NT2/D1 (cell line): ENCODE measurements around the gene CRX.
"Not testable (repeated sequence)": the region's sequence is repeated elsewhere in the genome, so short reads cannot be mapped to it uniquely, and the experiment has no call there.

ENCODE experiments used
- DNase-seq: peaks from one replicate; pipeline ENCODE4 v3.0.0-alpha.2; 2011; ENCODE audit warnings: low read depth, low spot score
- H3K27me3 ChIP-seq: 2 replicates; pipeline ENCODE4 v1.6.0; 2011; ENCODE audit warnings: mild to moderate bottlenecking; ENCODE audit not compliant: insufficient read length, insufficient read depth
- H3K36me3 ChIP-seq: 2 replicates; pipeline ENCODE4 v1.6.1; 2011; ENCODE audit warnings: mild to moderate bottlenecking, low read length, mixed read lengths; ENCODE audit not compliant: insufficient read depth, insufficient read length
- H3K4me1 ChIP-seq: 2 replicates; pipeline ENCODE4 v1.5.1; 2011; ENCODE audit not compliant: insufficient read depth, insufficient read length
- H3K4me3 ChIP-seq: 2 replicates; pipeline ENCODE4 v1.5.1; 2011; ENCODE audit warnings: low read depth; ENCODE audit not compliant: insufficient read length
- H3K9ac ChIP-seq: 2 replicates; pipeline ENCODE4 v1.6.0; 2011; ENCODE audit warnings: low read depth; ENCODE audit not compliant: insufficient read length
- H3K9me3 ChIP-seq: 2 replicates; pipeline ENCODE4 v1.5.1; 2011; ENCODE audit warnings: mild to moderate bottlenecking, low read length; ENCODE audit not compliant: insufficient read depth
- SUZ12 ChIP-seq: IDR thresholded peaks from 2 replicates; pipeline ENCODE4 v1.6.1; 2011; ENCODE audit not compliant: insufficient read length, insufficient read depth; ENCODE audit errors: extremely low read depth
- YY1 ChIP-seq: IDR thresholded peaks from 2 replicates; pipeline ENCODE4 v1.6.1; 2011; ENCODE audit not compliant: insufficient read length, insufficient read depth
- ZNF274 ChIP-seq: IDR thresholded peaks from 2 replicates; pipeline ENCODE4 v1.6.1; 2011; ENCODE audit warnings: mild to moderate bottlenecking, low read depth, low read length

The CRX gene

GRCh38 chr19:47806435-47806834, 15.3 kb upstream of the CRX start:
- no peak for DNase-seq
- no peaks in the 10 kb centered on the region for H3K9me3 ChIP-seq
- TF ChIP-seq SUZ12, result no peak
- no peak for TF ChIP-seq ZNF274
- TF ChIP-seq YY1, result no peak
- H3K4me1 ChIP-seq, result no peaks in the 10 kb centered on the region
- H3K36me3 ChIP-seq, result no peaks in the 10 kb centered on the region
- H3K9ac ChIP-seq, result no peak overlapping the region
- no peaks in the 10 kb centered on the region for H3K27me3 ChIP-seq
- no peak overlapping the region for H3K4me3 ChIP-seq

DNA sequence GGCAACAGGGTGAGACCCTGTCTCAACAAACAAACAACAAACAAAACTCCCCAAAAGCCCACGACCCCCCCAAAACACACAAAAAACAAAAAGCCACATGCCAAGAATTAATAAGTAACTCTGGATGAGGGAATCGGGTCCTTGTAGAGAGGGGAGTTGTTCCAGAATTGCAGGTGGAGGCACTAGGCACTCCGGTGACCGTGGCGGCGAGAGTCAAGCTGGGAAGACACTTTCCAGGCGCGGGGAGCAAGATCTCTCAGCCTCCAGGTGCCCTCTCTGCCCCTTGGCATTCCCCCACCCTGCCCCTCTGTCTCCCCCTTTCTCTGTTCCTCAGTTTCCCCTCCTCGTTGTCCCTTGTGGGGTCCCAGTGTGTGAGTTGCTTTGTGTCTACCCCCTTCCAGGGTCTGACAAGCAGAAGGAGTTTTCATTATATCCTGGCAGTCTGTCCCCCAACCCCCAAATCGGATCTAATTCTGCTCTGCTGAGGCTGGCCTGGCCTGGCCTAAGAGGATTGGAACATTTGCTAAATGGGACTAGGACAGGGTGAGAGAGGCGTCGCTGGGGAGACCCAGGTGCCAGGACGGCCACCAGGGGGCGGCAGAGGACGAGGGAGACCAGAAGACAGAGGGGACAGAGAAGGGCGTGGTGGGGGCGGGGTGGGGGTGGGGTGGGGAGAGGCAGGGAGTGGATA, 8.3 kb upstream of the CRX start:
- no peak for TF ChIP-seq ZNF274
- no peak for TF ChIP-seq YY1
- no peak for TF ChIP-seq SUZ12
- DNase-seq, result peak; percentile 77
- Histone ChIP-seq H3K9ac (no peak overlapping the region), H3K27me3 (no peaks in the 10 kb centered on the region), H3K9me3 (no peaks in the 10 kb centered on the region), H3K36me3 (no peaks in the 10 kb centered on the region), H3K4me1 (no peaks in the 10 kb centered on the region), H3K4me3 (no peak overlapping the region)

DNA sequence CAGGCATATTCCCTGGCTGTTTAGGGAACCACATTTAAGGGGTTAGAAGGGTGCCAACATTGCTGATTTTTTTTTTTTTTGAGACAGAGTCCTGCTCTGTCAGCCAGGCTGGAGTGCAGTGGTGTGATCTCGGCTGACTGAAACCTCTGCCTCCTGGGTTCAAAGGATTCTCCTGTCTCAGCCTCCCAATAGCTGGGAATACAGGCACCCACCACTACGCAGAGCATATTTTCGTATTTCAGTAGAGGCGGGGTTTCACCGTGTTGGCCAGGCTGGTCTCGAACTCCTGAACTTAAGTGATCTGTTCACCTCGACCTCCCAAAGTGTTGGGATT, 7.8 kb upstream of the CRX start:
- Histone ChIP-seq H3K36me3 (no peaks in the 10 kb centered on the region), H3K9me3 (no peaks in the 10 kb centered on the region), H3K9ac (no peak overlapping the region), H3K4me3 (no peak overlapping the region), H3K4me1 (no peaks in the 10 kb centered on the region), H3K27me3 (no peaks in the 10 kb centered on the region)
- DNase-seq, result no peak
- TF ChIP-seq ZNF274 (no peak), SUZ12 (no peak), YY1 (no peak)

DNA sequence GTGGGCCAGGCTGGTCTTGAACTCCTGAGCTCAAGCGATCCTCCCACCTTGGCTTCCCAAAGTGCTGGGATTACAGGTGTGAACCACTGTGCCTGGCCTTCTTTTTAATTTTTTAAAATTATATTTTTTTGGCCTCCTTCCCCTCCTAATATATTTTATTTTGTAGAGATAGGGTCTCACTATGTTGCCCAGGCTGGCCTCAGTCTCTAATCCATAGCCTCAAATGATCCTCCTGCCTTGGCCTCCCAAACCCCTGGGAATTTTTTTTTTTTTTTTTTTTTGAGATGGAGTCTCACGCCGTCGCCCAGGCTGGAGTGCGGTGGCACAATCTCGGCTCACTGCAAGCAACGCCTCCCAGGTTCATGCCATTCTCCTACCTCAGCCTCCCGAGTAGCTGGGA, 5.5 kb upstream of the CRX start:
- H3K4me3 ChIP-seq, H3K9ac ChIP-seq, H3K9me3 ChIP-seq, H3K4me1 ChIP-seq, H3K27me3 ChIP-seq, DNase-seq, H3K36me3 ChIP-seq: not testable (repeated sequence)

DNA sequence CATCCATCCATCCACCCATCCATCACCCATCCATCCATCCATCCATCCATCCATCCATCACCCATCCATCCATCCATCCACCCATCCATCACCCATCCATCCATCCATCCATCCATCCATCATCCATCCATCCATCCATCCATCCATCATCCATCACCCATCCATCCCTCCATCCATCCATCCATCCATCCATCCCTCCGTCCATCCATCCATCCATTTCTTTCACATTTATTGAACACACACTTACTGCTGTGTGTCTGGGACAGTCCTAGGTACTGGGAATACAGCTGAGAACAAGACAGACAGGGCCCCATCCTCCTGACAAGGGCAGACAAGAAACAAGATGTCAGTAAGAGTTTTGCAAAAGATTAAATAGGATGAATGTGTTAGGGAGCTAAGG, 3.5 kb upstream of the CRX start:
- H3K9ac ChIP-seq, H3K27me3 ChIP-seq, H3K36me3 ChIP-seq, DNase-seq, H3K4me3 ChIP-seq, H3K9me3 ChIP-seq: not testable (repeated sequence)
- peaks cover 15% of the 10 kb centered on the region for H3K4me1 ChIP-seq

- Histone ChIP-seq H3K9me3 (no peaks in the 10 kb centered on the region), H3K9ac (peak overlapping the region; percentile 50), H3K4me1 (peaks cover 15% of the 10 kb centered on the region), H3K36me3 (no peaks in the 10 kb centered on the region), H3K4me3 (no peak overlapping the region), H3K27me3 (no peaks in the 10 kb centered on the region)
- DNase-seq, result peak; percentile 68
- TF ChIP-seq ZNF274 (no peak), SUZ12 (no peak), YY1 (no peak)
Observed at GRCh38 chr19:47819858-47820257, 1.9 kb upstream of the CRX start.

DNA sequence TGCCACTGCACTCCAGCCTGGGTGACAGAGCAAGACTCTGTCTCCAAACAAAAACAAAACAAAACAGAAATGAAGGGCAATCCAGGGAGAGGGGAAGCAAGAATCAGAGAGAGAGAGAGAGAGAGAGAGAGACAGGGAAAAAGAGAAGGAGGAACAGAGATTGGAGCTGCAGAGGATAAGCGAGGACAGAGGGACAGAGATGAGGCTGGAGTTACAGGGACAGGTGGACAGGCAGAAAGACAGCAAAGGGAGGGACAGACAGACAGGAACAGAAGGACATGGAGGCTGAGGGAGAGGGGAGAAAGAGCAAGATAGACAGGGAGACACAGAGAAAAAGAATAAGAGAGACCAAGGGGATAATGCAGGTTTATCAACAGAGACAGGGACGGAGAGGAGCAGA, 1.3 kb upstream of the CRX start:
- Histone ChIP-seq H3K27me3 (no peaks in the 10 kb centered on the region), H3K36me3 (no peaks in the 10 kb centered on the region), H3K4me3 (no peak overlapping the region), H3K9ac (peak overlapping the region; percentile 50), H3K9me3 (no peaks in the 10 kb centered on the region), H3K4me1 (peaks cover 15% of the 10 kb centered on the region)
- no peak for TF ChIP-seq ZNF274
- no peak for TF ChIP-seq SUZ12
- no peak for TF ChIP-seq YY1
- DNase-seq, result no peak

GRCh38 chr19:47824396-47824795, 2.7 kb downstream of the CRX start:
- Histone ChIP-seq H3K4me1 (peaks cover 15% of the 10 kb centered on the region), H3K9ac (no peak overlapping the region), H3K9me3 (no peaks in the 10 kb centered on the region), H3K27me3 (no peaks in the 10 kb centered on the region), H3K4me3 (no peak overlapping the region), H3K36me3 (no peaks in the 10 kb centered on the region)
- TF ChIP-seq YY1 (no peak), ZNF274 (no peak), SUZ12 (no peak)
- no peak for DNase-seq
